Mesendoderm (in vitro differentiated cells): Measurements from ENCODE around the gene SEMA6A.

Experiments used
- DNase-seq: peaks from one replicate; pipeline ENCODE4 v3.0.0; 2013
- H2AK5ac ChIP-seq: 2 replicates; pipeline ENCODE4 v1.6.1; 2013; ENCODE audit warnings: low read length, inconsistent platforms
- H2BK120ac ChIP-seq: 2 replicates; pipeline ENCODE4 v1.6.1; 2013; ENCODE audit warnings: low read depth, mild to moderate bottlenecking, low read length, moderate library complexity, mixed read lengths
- H2BK15ac ChIP-seq: replicated peaks from 2 replicates; pipeline ENCODE4 v1.6.1; 2013; ENCODE audit warnings: low read depth, mild to moderate bottlenecking, moderate library complexity
- H2BK5ac ChIP-seq: 2 replicates; pipeline ENCODE4 v1.6.1; 2013; ENCODE audit warnings: low read length, inconsistent platforms
- H3K18ac ChIP-seq: 2 replicates; pipeline ENCODE4 v1.6.1; 2013; ENCODE audit warnings: mild to moderate bottlenecking, low read length, mixed read lengths
- H3K23ac ChIP-seq: one replicate; pipeline ENCODE4 v1.6.1; 2013; ENCODE audit warnings: low read length
- H3K27ac ChIP-seq: 2 replicates; pipeline ENCODE4 v1.5.1; 2013; ENCODE audit warnings: low read depth, mild to moderate bottlenecking, inconsistent platforms, low read length, moderate library complexity
- H3K27me3 ChIP-seq: 2 replicates; pipeline ENCODE4 v1.6.1; 2013; ENCODE audit warnings: low read length, control low read depth, mild to moderate bottlenecking, inconsistent platforms; ENCODE audit not compliant: insufficient read depth, poor library complexity
- H3K36me3 ChIP-seq: 2 replicates; pipeline ENCODE4 v1.6.1; 2013; ENCODE audit warnings: low read length, inconsistent platforms; ENCODE audit not compliant: control insufficient read depth, insufficient read depth
- H3K4ac ChIP-seq: one replicate; pipeline ENCODE4 v1.6.1; 2013; ENCODE audit warnings: low read depth, mild to moderate bottlenecking, low read length, moderate library complexity
- H3K4me1 ChIP-seq: 2 replicates; pipeline ENCODE4 v1.6.1; 2013; ENCODE audit warnings: low read depth, low read length, inconsistent platforms; ENCODE audit not compliant: control insufficient read depth
- H3K4me2 ChIP-seq: 2 replicates; pipeline ENCODE4 v1.6.1; 2013; ENCODE audit warnings: low read length
- H3K4me3 ChIP-seq: 2 replicates; pipeline ENCODE4 v1.5.1; 2013; ENCODE audit warnings: mild to moderate bottlenecking, low read length
- H3K56ac ChIP-seq: one replicate; pipeline ENCODE4 v1.6.1; 2013; ENCODE audit warnings: low read length
- H3K79me1 ChIP-seq: 2 replicates; pipeline ENCODE4 v1.6.1; 2013; ENCODE audit warnings: low read length, inconsistent platforms
- H3K79me2 ChIP-seq: 2 replicates; pipeline ENCODE4 v1.6.1; 2013; ENCODE audit warnings: mild to moderate bottlenecking, low read length; ENCODE audit not compliant: control insufficient read depth, insufficient read depth
- H3K9ac ChIP-seq: 2 replicates; pipeline ENCODE4 v1.6.1; 2013; ENCODE audit warnings: low read length, inconsistent platforms
- H4K5ac ChIP-seq: one replicate; pipeline ENCODE4 v1.6.1; 2013; ENCODE audit warnings: low read length
- H4K8ac ChIP-seq: one replicate; pipeline ENCODE4 v1.6.1; 2013; ENCODE audit warnings: low read depth, mild to moderate bottlenecking, control low read depth, low read length, moderate library complexity
- WGBS: extraction: QIAGEN DNeasy Blood & Tissue Kit; methylation state at CpG from one replicate; pipeline ENCODE4 v1.1.7; 2013; ENCODE audit warnings: low lambda C conversion rate, missing lambda C conversion rate; ENCODE audit not compliant: insufficient coverage; ENCODE audit errors: extremely low coverage; 5-methylcytosine and 5-hydroxymethylcytosine counted together

SEMA6A gene

GRCh38 chr5:116567106-116567505 lies 7.5 kb downstream of the SEMA6A start:
- Histone ChIP-seq H3K79me2 (peaks cover 97% of the 10 kb centered on the region), H4K5ac (no peak overlapping the region), H2AK5ac (no peak overlapping the region), H3K4me1 (peaks cover 16% of the 10 kb centered on the region), H2BK120ac (no peak overlapping the region), H3K27me3 (no peaks in the 10 kb centered on the region), H3K4me3 (no peak overlapping the region), H3K18ac (no peak overlapping the region), H3K4me2 (no peak overlapping the region), H3K23ac (no peak overlapping the region), H3K79me1 (no peaks in the 10 kb centered on the region), H3K9ac (no peak overlapping the region), H3K36me3 (peaks cover 2% of the 10 kb centered on the region), H3K56ac (no peak overlapping the region), H4K8ac (no peak overlapping the region), H3K4ac (no peak overlapping the region), H2BK5ac (no peak overlapping the region), H2BK15ac (no peak overlapping the region), H3K27ac (no peak overlapping the region)
- WGBS, result no CpG with 5 or more reads among the region's 2 CpGs
- DNase-seq, result no peak

DNA sequence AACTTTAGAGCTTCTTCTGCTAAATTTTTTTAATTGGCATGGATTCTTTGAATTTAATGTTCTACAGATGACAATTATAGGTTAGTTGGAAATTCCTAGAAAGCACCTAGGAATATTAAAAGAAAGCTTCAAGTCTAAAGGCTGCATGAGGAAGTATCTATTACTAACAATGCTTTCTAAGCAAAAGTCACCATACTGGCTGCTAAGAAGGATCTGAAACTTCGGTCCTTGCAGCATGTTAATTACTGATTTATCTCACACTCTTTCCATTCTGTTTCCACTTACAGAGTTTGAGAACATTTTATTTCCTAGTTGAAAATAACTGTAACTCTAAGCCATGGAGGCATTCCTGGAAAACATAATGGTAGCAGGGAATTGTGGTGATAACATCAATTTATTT lies 8.4 kb downstream of the SEMA6A start:
- Histone ChIP-seq H3K4ac (no peak overlapping the region), H3K79me1 (no peaks in the 10 kb centered on the region), H4K5ac (no peak overlapping the region), H3K79me2 (peaks cover 96% of the 10 kb centered on the region), H3K4me3 (no peak overlapping the region), H2BK120ac (no peak overlapping the region), H3K9ac (no peak overlapping the region), H3K36me3 (peaks cover 2% of the 10 kb centered on the region), H2AK5ac (no peak overlapping the region), H3K27me3 (no peaks in the 10 kb centered on the region), H3K18ac (no peak overlapping the region), H3K27ac (no peak overlapping the region), H3K4me1 (peaks cover 20% of the 10 kb centered on the region), H3K23ac (no peak overlapping the region), H2BK5ac (no peak overlapping the region), H3K56ac (no peak overlapping the region), H2BK15ac (no peak overlapping the region), H4K8ac (no peak overlapping the region), H3K4me2 (no peak overlapping the region)
- WGBS, result no CpG with 5 or more reads among the region's 1 CpG
- DNase-seq, result no peak

DNA sequence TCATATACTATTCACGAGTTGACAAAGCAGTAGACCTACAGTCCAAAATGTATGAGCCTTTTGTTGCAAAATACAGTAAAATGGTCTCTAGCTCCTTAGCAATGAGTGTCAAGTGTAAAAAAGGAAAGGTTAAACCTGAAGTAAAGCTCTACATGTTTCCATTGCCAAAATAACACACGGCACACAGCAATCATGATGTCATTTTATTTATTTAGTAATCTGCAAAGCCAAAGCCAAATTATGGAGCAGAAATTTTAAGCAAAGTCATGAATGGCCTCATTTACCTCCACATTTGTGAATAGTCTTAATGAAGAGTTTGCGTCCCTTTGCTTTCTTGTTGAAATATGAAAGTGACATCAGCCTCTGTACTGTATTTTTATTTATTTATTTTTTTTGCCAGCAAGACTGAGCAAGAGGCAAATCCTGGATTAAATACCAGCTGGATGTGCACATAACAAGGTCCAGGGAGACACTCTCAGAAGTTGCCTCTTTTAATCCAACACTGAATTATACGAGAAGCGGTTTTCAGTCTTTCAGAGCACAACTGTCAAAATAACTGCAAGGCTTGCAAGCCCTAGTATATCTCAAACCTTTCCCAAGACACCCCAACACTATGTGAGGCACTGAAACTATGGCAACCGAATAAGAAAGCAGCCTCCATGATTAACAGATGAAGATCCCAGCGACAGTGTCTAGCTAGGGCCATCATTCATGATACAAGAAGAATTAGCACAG lies 9.7 kb downstream of the SEMA6A start:
- H3K79me2 ChIP-seq, result peaks cover 96% of the 10 kb centered on the region
- H3K27me3 ChIP-seq, result no peaks in the 10 kb centered on the region
- DNase-seq, result peak; percentile 61
- H4K8ac ChIP-seq, result no peak overlapping the region
- no peaks in the 10 kb centered on the region for H3K79me1 ChIP-seq
- H3K4ac ChIP-seq, result no peak overlapping the region
- H3K36me3 ChIP-seq, result peaks cover 2% of the 10 kb centered on the region
- H3K56ac ChIP-seq, result peak overlapping the region; percentile 6
- no peak overlapping the region for H3K9ac ChIP-seq
- H3K23ac ChIP-seq, result no peak overlapping the region
- no peak overlapping the region for H3K27ac ChIP-seq
- H3K4me3 ChIP-seq, result no peak overlapping the region
- H2BK120ac ChIP-seq, result no peak overlapping the region
- H3K4me2 ChIP-seq, result no peak overlapping the region
- H2BK15ac ChIP-seq, result no peak overlapping the region
- WGBS, result no CpG with 5 or more reads among the region's 7 CpGs
- no peak overlapping the region for H2AK5ac ChIP-seq
- peak overlapping the region; percentile 76 for H3K18ac ChIP-seq
- H3K4me1 ChIP-seq, result peaks cover 30% of the 10 kb centered on the region
- H4K5ac ChIP-seq, result no peak overlapping the region
- no peak overlapping the region for H2BK5ac ChIP-seq

GRCh38 chr5:116564312-116564711 lies 10.3 kb downstream of the SEMA6A start:
- Histone ChIP-seq H3K4ac (no peak overlapping the region), H3K79me2 (peaks cover 96% of the 10 kb centered on the region), H3K79me1 (no peaks in the 10 kb centered on the region), H4K5ac (no peak overlapping the region), H2AK5ac (no peak overlapping the region), H3K56ac (peak overlapping the region; percentile 57), H3K18ac (no peak overlapping the region), H3K4me1 (peaks cover 34% of the 10 kb centered on the region), H3K36me3 (peaks cover 2% of the 10 kb centered on the region), H4K8ac (no peak overlapping the region), H2BK5ac (no peak overlapping the region), H3K4me3 (no peak overlapping the region), H3K4me2 (no peak overlapping the region), H3K23ac (no peak overlapping the region), H3K27me3 (no peaks in the 10 kb centered on the region), H2BK120ac (no peak overlapping the region), H3K27ac (no peak overlapping the region), H2BK15ac (no peak overlapping the region), H3K9ac (no peak overlapping the region)
- no CpG with 5 or more reads among the region's 3 CpGs for WGBS
- DNase-seq, result no peak

GRCh38 chr5:116563736-116564308 lies 10.8 kb downstream of the SEMA6A start:
- H3K4me1 ChIP-seq, result peaks cover 37% of the 10 kb centered on the region
- no peak overlapping the region for H3K56ac ChIP-seq
- no peaks in the 10 kb centered on the region for H3K27me3 ChIP-seq
- H3K4ac ChIP-seq, result no peak overlapping the region
- no peak overlapping the region for H3K4me2 ChIP-seq
- no peak overlapping the region for H4K8ac ChIP-seq
- no CpG with 5 or more reads among the region's 6 CpGs for WGBS
- H3K36me3 ChIP-seq, result peaks cover 2% of the 10 kb centered on the region
- H3K9ac ChIP-seq, result no peak overlapping the region
- no peak overlapping the region for H3K4me3 ChIP-seq
- no peaks in the 10 kb centered on the region for H3K79me1 ChIP-seq
- H3K79me2 ChIP-seq, result peaks cover 96% of the 10 kb centered on the region
- no peak for DNase-seq
- no peak overlapping the region for H4K5ac ChIP-seq
- H3K27ac ChIP-seq, result no peak overlapping the region
- H2BK120ac ChIP-seq, result no peak overlapping the region
- no peak overlapping the region for H2BK15ac ChIP-seq
- H3K18ac ChIP-seq, result no peak overlapping the region
- no peak overlapping the region for H3K23ac ChIP-seq
- H2BK5ac ChIP-seq, result no peak overlapping the region
- no peak overlapping the region for H2AK5ac ChIP-seq
